Measurements from ENCODE around the gene ALG8.

GRCh38 chr11:78074756-78075155 is 64.7 kb downstream of the ALG8 start:
- TF ChIP-seq CTCF (IDR thresholded peaks at IDR 0.05) (no peak), POLR2A (IDR thresholded peaks at IDR 0.05) (no peak)

Data from body of pancreas (tissue), 4 donors.